Ovary (tissue), 9 donors: ENCODE data around the gene OPRL1. TPM values are rescaled to one million over a fixed set of nuclear protein-coding genes. Genes with fewer than 3 reads are reported as not detected.

ENCODE experiments used
- DNase-seq, 5 donors: peaks; one replicate each; pipeline ENCODE4 v3.0.0-alpha.2; 2019 to 2020
- H3K27ac ChIP-seq, 2 donors: fragments of 200-600 bp; one replicate each; pipeline versions ENCODE4 v1.5.1 to v1.8.0; 2019 to 2022
- H3K27me3 ChIP-seq: fragments of 200-600 bp; one replicate; pipeline ENCODE4 v1.8.0; 2022
- H3K36me3 ChIP-seq: fragments of 200-600 bp; sonication (generic); one replicate; pipeline ENCODE4 v1.5.1; 2019
- H3K4me1 ChIP-seq: one replicate; pipeline ENCODE4 v1.8.1; 2013; ENCODE audit warnings: mild to moderate bottlenecking, moderate library complexity; ENCODE audit not compliant: insufficient read depth
- H3K4me3 ChIP-seq: fragments of 200-600 bp; sonication (generic); one replicate; pipeline ENCODE4 v1.5.1; 2017
- H3K9me3 ChIP-seq, 2 donors: fragments of 200-600 bp in 1 of 2; sonication (generic) in 1 of 2; one replicate each; pipeline versions ENCODE4 v1.5.1 to v1.8.1; 2013 to 2019; ENCODE audit warnings: mild to moderate bottlenecking in 1 of 2, moderate library complexity in 1 of 2
- CTCF ChIP-seq, 3 donors: fragments of 450-650 bp in 2 of 3; fragments of 200-600 bp in 1 of 3; IDR thresholded peaks; one replicate each; pipeline versions ENCODE4 v1.5.1 to v1.8.0; 2016 to 2022; ENCODE audit warnings: antibody characterized with exemption in 3 of 3, mild to moderate bottlenecking in 1 of 3
- EP300 ChIP-seq: sonication (generic); formaldehyde crosslinking; IDR thresholded peaks from one replicate; pipeline ENCODE4 v1.6.1; 2017; ENCODE audit warnings: antibody characterized with exemption
- POLR2A ChIP-seq: fragments of 450-650 bp; IDR thresholded peaks from one replicate; pipeline ENCODE4 v1.6.1; 2017; ENCODE audit warnings: antibody characterized with exemption, mild to moderate bottlenecking, moderate library complexity
- WGBS, 3 donors: extraction: QIAGEN DNeasy Blood & Tissue Kit in 1 of 3; methylation state at CpG; one replicate each; pipeline versions ENCODE4 v1.1.5 to v1.1.7; 2013 to 2017; 5-methylcytosine and 5-hydroxymethylcytosine counted together
- intact Hi-C, 4 donors: fragments of 100-400 bp; cut with DNase I; formaldehyde crosslinking; loops; one replicate each; pipeline versions ENCODE4 v1.11.0 to v1.15.1; 2022 to 2023
- polyA plus RNA-seq, 2 donors: library from polyadenylated mRNA; stranded (reverse); fragments of 200-250 nt in 1 of 2; fragments of 350-450 nt in 1 of 2; fragmentation: Illumina TruSeq in 1 of 2; extraction: RNeasy Lipid Tissue Mini Kit (QIAGEN cat#74804) in 1 of 2; gene quantifications; one replicate each; pipeline ENCODE4 v1.2.3, GENCODE V29; 2013 to 2014
- total RNA-seq, 7 donors: library from RNA; depleted of rRNA in 2 of 7; stranded (reverse); fragments of >200 nt in 2 of 7; fragmentation: NEBNext Ultra II Directional in 3 of 7; extraction: Animal tissue kit (Norgen Biotek cat#: 25700) in 3 of 7; gene quantifications; one replicate each; pipeline versions ENCODE4 v1.1.0 to v1.2.4, GENCODE V29; 2016 to 2023
- donor health status: DM: no; HTN: no; CAD: no; lungs with moderate emphysema.
- donor health status: DM: no; HTN: no; CAD: no.
- donor health status: Bipolar disorder and iron deficiency.
- donor health status: DM: yes; HTN: yes; CAD: no.
- donor health status: DM: no; HTN: no; CAD: no.
- donor health status: DM: yes; HTN: yes; CAD: no.

The OPRL1 gene
- total and polyA plus RNA-seq, 9 donors, result 0.12 to 0.80 (median 0.43) TPM

GRCh38 chr20:64069614-64070243 is 10.2 kb upstream of the OPRL1 start:
- intact Hi-C loops, result no loop called here
- H3K27ac ChIP-seq, result no peak overlapping the region
- no peaks in the 10 kb centered on the region for H3K9me3 ChIP-seq
- H3K27me3 ChIP-seq, result no peaks in the 10 kb centered on the region
- 54 to 59% (median 56%) methylated on average over 13 to 14 of the region's 14 CpGs for WGBS, 3 donors
- DNase-seq, result no peak
- no peak overlapping the region for H3K4me3 ChIP-seq
- no peaks in the 10 kb centered on the region for H3K4me1 ChIP-seq
- H3K36me3 ChIP-seq, result no peaks in the 10 kb centered on the region
- TF ChIP-seq CTCF (IDR thresholded peaks at IDR 0.05) (no peak), EP300 (no peak), POLR2A (no peak)

GRCh38 chr20:64070244-64070993 is 9.5 kb upstream of the OPRL1 start:
- intact Hi-C loops, result no loop called here
- 87 to 91% (median 89%) methylated on average over 29 to 31 of the region's 31 CpGs for WGBS, 3 donors
- Histone ChIP-seq H3K4me1 (no peaks in the 10 kb centered on the region), H3K27ac (no peak overlapping the region), H3K27me3 (no peaks in the 10 kb centered on the region), H3K4me3 (no peak overlapping the region), H3K36me3 (no peaks in the 10 kb centered on the region), H3K9me3 (no peaks in the 10 kb centered on the region)
- TF ChIP-seq EP300, result no peak
- no peak for TF ChIP-seq POLR2A
- no peak for TF ChIP-seq CTCF (IDR thresholded peaks at IDR 0.05)
- no peak for DNase-seq

GRCh38 chr20:64071341-64072332 is 8.2 kb upstream of the OPRL1 start:
- no peak for DNase-seq
- no peak for TF ChIP-seq POLR2A
- TF ChIP-seq CTCF (IDR thresholded peaks at IDR 0.05), result no peak
- no peak for TF ChIP-seq EP300
- no peaks in the 10 kb centered on the region for H3K4me1 ChIP-seq
- no peaks in the 10 kb centered on the region for H3K36me3 ChIP-seq
- no peak overlapping the region for H3K27ac ChIP-seq
- intact Hi-C loops, result no loop called here
- H3K27me3 ChIP-seq, result no peaks in the 10 kb centered on the region
- 75 to 84% (median 77%) methylated on average over 25 to 30 of the region's 30 CpGs for WGBS, 3 donors
- no peaks in the 10 kb centered on the region for H3K9me3 ChIP-seq
- H3K4me3 ChIP-seq, result no peak overlapping the region

GRCh38 chr20:64072498-64073063 is 7.3 kb upstream of the OPRL1 start:
- TF ChIP-seq CTCF (IDR thresholded peaks at IDR 0.05), result no peak
- TF ChIP-seq EP300, result no peak
- no peak for TF ChIP-seq POLR2A
- H3K27me3 ChIP-seq, result no peaks in the 10 kb centered on the region
- WGBS, 3 donors, result 65 to 73% (median 67%) methylated on average over 14 of the region's 14 CpGs
- intact Hi-C loops, result no loop called here
- DNase-seq, result no peak
- H3K36me3 ChIP-seq, result no peaks in the 10 kb centered on the region
- H3K4me3 ChIP-seq, result no peak overlapping the region
- H3K4me1 ChIP-seq, result no peaks in the 10 kb centered on the region
- no peaks in the 10 kb centered on the region for H3K9me3 ChIP-seq
- no peak overlapping the region for H3K27ac ChIP-seq
